ENCODE data around the gene GPT2.
"Not testable (repeated sequence)": the region's sequence is repeated elsewhere in the genome, so short reads cannot be mapped to it uniquely, and the experiment has no call there.

The GPT2 gene

GRCh38 chr16:46923513-46924295 lies 39.5 kb downstream of the GPT2 start:
- no peak for DNase-seq

GRCh38 chr16:46924402-46924801 lies 40.2 kb downstream of the GPT2 start:
- no peak for DNase-seq

- no peak for DNase-seq
These were observed 42.5 kb downstream of the GPT2 start for GRCh38 chr16:46926470-46927225.

GRCh38 chr16:46927273-46927672 lies 43.1 kb downstream of the GPT2 start:
- DNase-seq = no peak

GRCh38 chr16:46928811-46929210 lies 44.6 kb downstream of the GPT2 start:
- DNase-seq = no peak

- peak; percentile 60 to 64 for DNase-seq
These were observed 45.5 kb downstream of the GPT2 start for GRCh38 chr16:46929378-46930332.

GRCh38 chr16:46930861-46931260 lies 46.7 kb downstream of the GPT2 start:
- DNase-seq = no peak

GRCh38 chr16:46932802-46933201 lies 48.6 kb downstream of the GPT2 start:
- peak in 1 of 2 donors; percentile 37 for DNase-seq

GRCh38 chr16:46937536-46937935 lies 53.4 kb downstream of the GPT2 start:
- no peak for DNase-seq

GRCh38 chr16:46944713-46945112 lies 60.6 kb downstream of the GPT2 start:
- DNase-seq = not testable (repeated sequence)

- DNase-seq = peak; percentile 35 to 61
These were observed 63.9 kb downstream of the GPT2 start for GRCh38 chr16:46947900-46948547.

GRCh38 chr16:46948548-46949166 lies 64.5 kb downstream of the GPT2 start:
- DNase-seq = no peak

GRCh38 chr16:46949241-46949892 lies 65.2 kb downstream of the GPT2 start:
- DNase-seq = peak in 1 of 2 donors; percentile 49

GRCh38 chr16:46950009-46950408 lies 65.8 kb downstream of the GPT2 start:
- no peak for DNase-seq

- DNase-seq = no peak
These were observed 70.4 kb downstream of the GPT2 start for GRCh38 chr16:46954562-46954961.

GRCh38 chr16:46961373-46962353 lies 77.5 kb downstream of the GPT2 start:
- peak; percentile 54 to 55 for DNase-seq

GRCh38 chr16:46962629-46963028 lies 78.5 kb downstream of the GPT2 start:
- no peak for DNase-seq

- DNase-seq = no peak
These were observed 83.9 kb downstream of the GPT2 start for GRCh38 chr16:46968063-46968435.

- DNase-seq = no peak
These were observed 85.9 kb downstream of the GPT2 start for GRCh38 chr16:46970089-46970488.

GRCh38 chr16:46971271-46971670 lies 87.1 kb downstream of the GPT2 start:
- no peak for DNase-seq
